ENCODE data around the gene MAD1L1.

MAD1L1 gene

GRCh38 chr7:1922870-1923236 lies 309.9 kb downstream of the MAD1L1 start:
- DNase-seq (ENCODE audit: extremely low read depth in 1 of 2, low read depth in 1 of 2) = no peak

GRCh38 chr7:1922071-1922869 lies 310.5 kb downstream of the MAD1L1 start:
- DNase-seq (ENCODE audit: extremely low read depth in 1 of 2, low read depth in 1 of 2) = peak in 1 of 2 donors; percentile 39

GRCh38 chr7:1920881-1921280 lies 311.9 kb downstream of the MAD1L1 start:
- no peak for DNase-seq (ENCODE audit: extremely low read depth in 1 of 2, low read depth in 1 of 2)

- DNase-seq (ENCODE audit: extremely low read depth in 1 of 2, low read depth in 1 of 2) = no peak
These were observed 312.5 kb downstream of the MAD1L1 start for GRCh38 chr7:1920266-1920681.

GRCh38 chr7:1919539-1920265 lies 313.0 kb downstream of the MAD1L1 start:
- no peak for DNase-seq (ENCODE audit: extremely low read depth in 1 of 2, low read depth in 1 of 2)

- no peak for DNase-seq (ENCODE audit: extremely low read depth in 1 of 2, low read depth in 1 of 2)
These were observed 313.7 kb downstream of the MAD1L1 start for GRCh38 chr7:1918881-1919525.

GRCh38 chr7:1918063-1918645 lies 314.6 kb downstream of the MAD1L1 start:
- DNase-seq (ENCODE audit: extremely low read depth in 1 of 2, low read depth in 1 of 2) = no peak

- no peak for DNase-seq (ENCODE audit: extremely low read depth in 1 of 2, low read depth in 1 of 2)
These were observed 315.3 kb downstream of the MAD1L1 start for GRCh38 chr7:1917221-1918062.

GRCh38 chr7:1916601-1916970 lies 316.2 kb downstream of the MAD1L1 start:
- DNase-seq (ENCODE audit: extremely low read depth in 1 of 2, low read depth in 1 of 2) = no peak

GRCh38 chr7:1915956-1916600 lies 316.7 kb downstream of the MAD1L1 start:
- DNase-seq (ENCODE audit: extremely low read depth in 1 of 2, low read depth in 1 of 2) = no peak

GRCh38 chr7:1915326-1915725 lies 317.4 kb downstream of the MAD1L1 start:
- DNase-seq (ENCODE audit: extremely low read depth in 1 of 2, low read depth in 1 of 2) = no peak

- no peak for DNase-seq (ENCODE audit: extremely low read depth in 1 of 2, low read depth in 1 of 2)
These were observed 318.0 kb downstream of the MAD1L1 start for GRCh38 chr7:1914743-1915142.

GRCh38 chr7:1914321-1914720 lies 318.4 kb downstream of the MAD1L1 start:
- no peak for DNase-seq (ENCODE audit: extremely low read depth in 1 of 2, low read depth in 1 of 2)

GRCh38 chr7:1913466-1914282 lies 319.1 kb downstream of the MAD1L1 start:
- DNase-seq (ENCODE audit: extremely low read depth in 1 of 2, low read depth in 1 of 2) = no peak

GRCh38 chr7:1912593-1913465 lies 319.9 kb downstream of the MAD1L1 start:
- DNase-seq (ENCODE audit: extremely low read depth in 1 of 2, low read depth in 1 of 2) = no peak

- no peak for DNase-seq (ENCODE audit: extremely low read depth in 1 of 2, low read depth in 1 of 2)
These were observed 321.2 kb downstream of the MAD1L1 start for GRCh38 chr7:1911571-1911970.

- DNase-seq (ENCODE audit: extremely low read depth in 1 of 2, low read depth in 1 of 2) = no peak
These were observed 321.9 kb downstream of the MAD1L1 start for GRCh38 chr7:1910827-1911226.

GRCh38 chr7:1910081-1910685 lies 322.6 kb downstream of the MAD1L1 start:
- no peak for DNase-seq (ENCODE audit: extremely low read depth in 1 of 2, low read depth in 1 of 2)

Measured in stimulated activated CD8-positive, alpha-beta memory T cell treated with anti-CD3 and anti-CD28 coated beads, Interleukin-7, amount 100 ng/mL, for 48 hours (primary cell).